Spleen (tissue), 11 donors: ENCODE data around the gene JPH4. TPM values are rescaled to one million over a fixed set of nuclear protein-coding genes. Genes with fewer than 3 reads are reported as not detected.

Experiments
- DNase-seq: peaks from one replicate; pipeline ENCODE4 v3.0.0-alpha.2; 2020
- H3K27ac ChIP-seq, 8 donors: fragments of 200-600 bp; sonication (generic) in 7 of 8; 1 replicate in 4 of 8; 2 replicates in 4 of 8; pipeline versions ENCODE4 v1.5.0 to v1.8.0; 2016 to 2021; ENCODE audit warnings: inconsistent platforms in 4 of 8, mild to moderate bottlenecking in 4 of 8, moderate library complexity in 1 of 8
- H3K27me3 ChIP-seq, 7 donors: fragments of 200-600 bp; sonication (generic) in 6 of 7; replicated peaks in 1 of 7; 1 replicate in 4 of 7; 2 replicates in 3 of 7; pipeline versions ENCODE4 v1.5.0 to v1.8.0; 2016 to 2021; ENCODE audit warnings: inconsistent platforms in 3 of 7, mild to moderate bottlenecking in 1 of 7
- H3K36me3 ChIP-seq, 6 donors: fragments of 200-600 bp; sonication (generic) in 5 of 6; 1 replicate in 4 of 6; 2 replicates in 2 of 6; pipeline versions ENCODE4 v1.5.0 to v1.8.0; 2016 to 2021; ENCODE audit warnings: inconsistent platforms in 2 of 6
- H3K4me1 ChIP-seq, 6 donors: fragments of 200-600 bp; sonication (generic) in 5 of 6; 1 replicate in 3 of 6; 2 replicates in 3 of 6; pipeline versions ENCODE4 v1.5.0 to v1.8.0; 2016 to 2021; ENCODE audit warnings: inconsistent platforms in 3 of 6
- H3K4me3 ChIP-seq, 8 donors: fragments of 200-600 bp; sonication (generic) in 7 of 8; 1 replicate in 4 of 8; 2 replicates in 4 of 8; pipeline versions ENCODE4 v1.5.0 to v1.8.0; 2016 to 2021; ENCODE audit warnings: inconsistent platforms in 4 of 8, mild to moderate bottlenecking in 4 of 8, moderate library complexity in 2 of 8
- H3K9me3 ChIP-seq, 8 donors: fragments of 200-600 bp; sonication (generic) in 7 of 8; 1 replicate in 4 of 8; 2 replicates in 4 of 8; pipeline versions ENCODE4 v1.5.0 to v1.8.0; 2016 to 2021; ENCODE audit warnings: inconsistent platforms in 4 of 8
- CTCF ChIP-seq, 11 experiments: fragments of 200-600 bp in 7 of 11; fragments of 450-650 bp in 4 of 11; sonication (generic) in 4 of 11; IDR thresholded peaks in 8 of 11; conservative IDR thresholded peaks in 3 of 11; 1 replicate in 7 of 11; 2 replicates in 4 of 11; pipeline versions ENCODE4 v1.4.0 to v1.8.0; 2016 to 2021; ENCODE audit warnings: antibody characterized with exemption in 11 of 11, inconsistent platforms in 4 of 11, mild to moderate bottlenecking in 1 of 11
- POLR2A ChIP-seq, 3 donors: fragments of 450-650 bp; IDR thresholded peaks; one replicate each; pipeline ENCODE4 v1.5.1; 2017; ENCODE audit warnings: antibody characterized with exemption in 3 of 3, mild to moderate bottlenecking in 1 of 3
- POLR2AphosphoS5 ChIP-seq, 3 donors: sonication (generic); formaldehyde crosslinking; IDR thresholded peaks; one replicate each; pipeline ENCODE4 v1.5.1; 2017; ENCODE audit warnings: antibody characterized with exemption in 3 of 3
- WGBS, 5 donors: extraction: QIAGEN DNeasy Blood & Tissue Kit in 3 of 5; methylation state at CpG; one replicate each; pipeline versions ENCODE4 v1.1.5 to v1.1.7; 2013 to 2018; 5-methylcytosine and 5-hydroxymethylcytosine counted together
- intact Hi-C: fragments of 100-400 bp; cut with DNase I; formaldehyde crosslinking; loops from one replicate; pipeline ENCODE4 v1.15.0; 2023; ENCODE audit warnings: low total_unique reads
- polyA plus RNA-seq, 3 donors: library from polyadenylated mRNA; stranded (reverse); fragments of 200-250 nt; gene quantifications; one replicate each; pipeline ENCODE4 v1.2.1, GENCODE V29; 2013
- total RNA-seq, 7 donors: library from RNA; depleted of rRNA in 3 of 7; stranded (reverse); fragments of >200 nt in 3 of 7; fragmentation: NEBNext Ultra II Directional in 4 of 7; extraction: Animal tissue kit (Norgen Biotek cat#: 25700) in 4 of 7; gene quantifications; one replicate each; pipeline versions ENCODE4 v1.1.0 to v1.2.1, GENCODE V29; 2016 to 2021
- donor health status: healthy with polysubstance abuse.
- donor health status: DM: no; HTN: no; CAD: no; lungs with moderate emphysema.
- donor health status: DM: no; HTN: no; CAD: no.
- donor health status: Bipolar disorder and iron deficiency.
- donor health status: healthy.
- donor health status: DM: no; HTN: no; CAD: no.
- donor health status: DM: yes; HTN: yes; CAD: no.

JPH4 gene
- total and polyA plus RNA-seq, 10 donors = 0.70 to 17.3 (median 3.8) TPM

- Histone ChIP-seq H3K9me3 (no peaks in the 10 kb centered on the region), H3K4me1 (peaks cover 14 to 70% (median 45%) of the 10 kb centered on the region in 6 donors), H3K27ac (peak overlapping the region; percentile 95 to 99 (median 97)), H3K4me3 (peak overlapping the region; percentile 71 to 98 (median 77)), H3K36me3 (peaks cover 0 to 27% (median 24%) of the 10 kb centered on the region in 6 donors), H3K27me3 (peaks cover 0 to 7% (median 0%) of the 10 kb centered on the region in 7 donors)
- intact Hi-C loops = no loop called here
- WGBS, 5 donors = 2 to 6% (median 3%) methylated on average over 10 to 14 of the region's 14 CpGs
- TF ChIP-seq POLR2AphosphoS5 (IDR thresholded peaks at IDR 0.05) (no peak), POLR2A (IDR thresholded peaks at IDR 0.05) (no peak), CTCF (IDR thresholded peaks at IDR 0.05 in 8 of 11, conservative IDR thresholded peaks at IDR 0.05 in 3 of 11) (no peak)
- DNase-seq = no peak
These were observed 23.1 kb downstream of the JPH4 start for GRCh38 chr14:23555533-23555881.

- H3K27me3 ChIP-seq = peaks cover 0 to 11% (median 0%) of the 10 kb centered on the region in 7 donors
- peak; percentile 95 for DNase-seq
- peak within 1 kb of the TSS; percentile 38 to 77 (median 58) for H3K27ac ChIP-seq
- TF ChIP-seq POLR2AphosphoS5 (IDR thresholded peaks at IDR 0.05) (peak; percentile 33 to 69 (median 59)), POLR2A (IDR thresholded peaks at IDR 0.05) (no peak), CTCF (IDR thresholded peaks at IDR 0.05 in 8 of 11, conservative IDR thresholded peaks at IDR 0.05 in 3 of 11) (no peak)
- H3K36me3 ChIP-seq = no peaks in the 10 kb centered on the region
- 0 to 1% (median 1%) methylated on average over 37 to 49 of the region's 49 CpGs for WGBS, 5 donors
- H3K9me3 ChIP-seq = no peaks in the 10 kb centered on the region
- peaks cover 4 to 51% (median 29%) of the 10 kb centered on the region in 6 donors for H3K4me1 ChIP-seq
- intact Hi-C loops = no loop called here
- peak within 1 kb of the TSS; percentile 49 to 80 (median 72) for H3K4me3 ChIP-seq
These were observed 27.1 kb downstream of the JPH4 start, which contains the start of gene ZFHX2 for GRCh38 chr14:23551266-23552028. TSS of gene ZFHX2 (minus strand) at chr14:23551765. CDS start at chr14:23535325, 16,440 bp downstream.

- Histone ChIP-seq H3K27me3 (peaks cover 0 to 11% (median 0%) of the 10 kb centered on the region in 7 donors), H3K27ac (peak overlapping the region in 6 of 8 donors; percentile 38 to 77 (median 62)), H3K4me3 (peak overlapping the region; percentile 49 to 80 (median 72)), H3K4me1 (peaks cover 3 to 47% (median 26%) of the 10 kb centered on the region in 6 donors), H3K36me3 (no peaks in the 10 kb centered on the region), H3K9me3 (no peaks in the 10 kb centered on the region)
- peak; percentile 83 for DNase-seq
- 2 to 5% (median 3%) methylated on average over 36 to 37 of the region's 37 CpGs for WGBS, 5 donors
- intact Hi-C loops = no loop called here
- no peak for TF ChIP-seq POLR2A (IDR thresholded peaks at IDR 0.05)
- no peak for TF ChIP-seq CTCF (IDR thresholded peaks at IDR 0.05 in 8 of 11, conservative IDR thresholded peaks at IDR 0.05 in 3 of 11)
- TF ChIP-seq POLR2AphosphoS5 (IDR thresholded peaks at IDR 0.05) = no peak
These were observed 27.8 kb downstream of the JPH4 start for GRCh38 chr14:23550812-23551265.
